ENCODE data around the gene DHTKD1.

GRCh38 chr10:12020574-12020973 is 48.2 kb upstream of the DHTKD1 start:
- TF ChIP-seq, protein P1, sequence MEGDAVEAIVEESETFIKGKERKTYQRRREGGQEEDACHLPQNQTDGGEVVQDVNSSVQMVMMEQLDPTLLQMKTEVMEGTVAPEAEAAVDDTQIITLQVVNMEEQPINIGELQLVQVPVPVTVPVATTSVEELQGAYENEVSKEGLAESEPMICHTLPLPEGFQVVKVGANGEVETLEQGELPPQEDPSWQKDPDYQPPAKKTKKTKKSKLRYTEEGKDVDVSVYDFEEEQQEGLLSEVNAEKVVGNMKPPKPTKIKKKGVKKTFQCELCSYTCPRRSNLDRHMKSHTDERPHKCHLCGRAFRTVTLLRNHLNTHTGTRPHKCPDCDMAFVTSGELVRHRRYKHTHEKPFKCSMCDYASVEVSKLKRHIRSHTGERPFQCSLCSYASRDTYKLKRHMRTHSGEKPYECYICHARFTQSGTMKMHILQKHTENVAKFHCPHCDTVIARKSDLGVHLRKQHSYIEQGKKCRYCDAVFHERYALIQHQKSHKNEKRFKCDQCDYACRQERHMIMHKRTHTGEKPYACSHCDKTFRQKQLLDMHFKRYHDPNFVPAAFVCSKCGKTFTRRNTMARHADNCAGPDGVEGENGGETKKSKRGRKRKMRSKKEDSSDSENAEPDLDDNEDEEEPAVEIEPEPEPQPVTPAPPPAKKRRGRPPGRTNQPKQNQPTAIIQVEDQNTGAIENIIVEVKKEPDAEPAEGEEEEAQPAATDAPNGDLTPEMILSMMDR (IDR thresholded peaks at IDR 0.05; ENCODE audit: borderline replicate concordance, extremely low read depth, low read length, poor library complexity, severe bottlenecking): no peak
- no peak for TF ChIP-seq EZH2 (IDR thresholded peaks at IDR 0.05; ENCODE audit: borderline replicate concordance, low read depth, low read length, severe bottlenecking)

Measured in DND-41 (cell line).